GM21447 (cell line): ENCODE measurements around the gene PCP2.

Experiments used
- ATAC-seq: cut with Tn5 transposase; IDR thresholded peaks from one replicate; pipeline ENCODE4 v1.9.1; 2021; ENCODE audit not compliant: unreplicated experiment

The PCP2 gene

GRCh38 chr19:7620442-7621412, 12.8 kb downstream of the PCP2 start:
- no peak for ATAC-seq

GRCh38 chr19:7619671-7620441, 13.7 kb downstream of the PCP2 start:
- no peak for ATAC-seq

GRCh38 chr19:7618771-7619510, 14.6 kb downstream of the PCP2 start:
- no peak for ATAC-seq

- no peak for ATAC-seq
These were observed 15.2 kb downstream of the PCP2 start for GRCh38 chr19:7618348-7618747.

- no peak for ATAC-seq
These were observed 15.8 kb downstream of the PCP2 start for GRCh38 chr19:7617735-7618134.

GRCh38 chr19:7617172-7617571, 16.3 kb downstream of the PCP2 start:
- no peak for ATAC-seq

- ATAC-seq: no peak
These were observed 18.4 kb downstream of the PCP2 start for GRCh38 chr19:7614859-7615741.

- no peak for ATAC-seq
These were observed 20.9 kb downstream of the PCP2 start for GRCh38 chr19:7612282-7613274.

GRCh38 chr19:7611541-7612279, 21.8 kb downstream of the PCP2 start:
- ATAC-seq: no peak

- ATAC-seq: no peak
These were observed 22.9 kb downstream of the PCP2 start for GRCh38 chr19:7610491-7611240.

- ATAC-seq: no peak
These were observed 25.5 kb downstream of the PCP2 start for GRCh38 chr19:7607874-7608560.

GRCh38 chr19:7607212-7607873, 26.2 kb downstream of the PCP2 start:
- no peak for ATAC-seq

GRCh38 chr19:7606289-7606688, 27.2 kb downstream of the PCP2 start:
- ATAC-seq: no peak

GRCh38 chr19:7605490-7606222, 27.9 kb downstream of the PCP2 start:
- no peak for ATAC-seq

- ATAC-seq: no peak
These were observed 29.6 kb downstream of the PCP2 start for GRCh38 chr19:7603919-7604318.

- ATAC-seq: no peak
These were observed 30.5 kb downstream of the PCP2 start for GRCh38 chr19:7602935-7603497.
